ENCODE measurements around the gene LARGE1. TPM values are rescaled to one million over a fixed set of nuclear protein-coding genes. Genes with fewer than 3 reads are reported as not detected.

Gene LARGE1
- total RNA-seq, 1 experiment from 2014 or later, result 1.3 TPM

DNA sequence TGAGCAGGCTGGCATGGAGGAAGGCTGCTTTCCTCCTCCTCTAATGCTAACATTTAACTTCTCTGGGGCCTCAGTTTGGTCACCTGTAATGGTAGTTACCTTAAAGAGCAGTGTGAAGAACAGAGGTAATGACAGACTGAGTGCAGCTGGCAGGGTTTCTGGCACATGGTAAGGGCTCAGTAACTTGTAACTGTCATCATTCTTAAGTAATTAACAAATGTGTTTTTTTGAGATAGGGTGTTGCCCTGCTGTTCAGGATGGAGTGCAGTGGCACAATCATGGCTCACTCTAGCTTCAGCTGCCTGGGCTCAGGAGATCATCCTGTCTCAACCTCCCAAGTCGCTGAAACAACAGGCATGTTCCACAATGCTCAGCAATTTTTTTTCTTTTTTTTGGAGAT is 620.1 kb downstream of the LARGE1 start:
- H3F3A ChIP-seq (ENCODE audit: low read length, unreplicated experiment), result no peaks in the 10 kb centered on the region
- DNase-seq (no peak), ATAC-seq (no peak)
- TF ChIP-seq EZH2phosphoT487 (IDR thresholded peaks at IDR 0.05; ENCODE audit: borderline replicate concordance, low read length) (no peak), EZH2 (IDR thresholded peaks at IDR 0.05; ENCODE audit: low read length, unreplicated experiment) (no peak)
- TF ChIP-seq, protein P1, sequence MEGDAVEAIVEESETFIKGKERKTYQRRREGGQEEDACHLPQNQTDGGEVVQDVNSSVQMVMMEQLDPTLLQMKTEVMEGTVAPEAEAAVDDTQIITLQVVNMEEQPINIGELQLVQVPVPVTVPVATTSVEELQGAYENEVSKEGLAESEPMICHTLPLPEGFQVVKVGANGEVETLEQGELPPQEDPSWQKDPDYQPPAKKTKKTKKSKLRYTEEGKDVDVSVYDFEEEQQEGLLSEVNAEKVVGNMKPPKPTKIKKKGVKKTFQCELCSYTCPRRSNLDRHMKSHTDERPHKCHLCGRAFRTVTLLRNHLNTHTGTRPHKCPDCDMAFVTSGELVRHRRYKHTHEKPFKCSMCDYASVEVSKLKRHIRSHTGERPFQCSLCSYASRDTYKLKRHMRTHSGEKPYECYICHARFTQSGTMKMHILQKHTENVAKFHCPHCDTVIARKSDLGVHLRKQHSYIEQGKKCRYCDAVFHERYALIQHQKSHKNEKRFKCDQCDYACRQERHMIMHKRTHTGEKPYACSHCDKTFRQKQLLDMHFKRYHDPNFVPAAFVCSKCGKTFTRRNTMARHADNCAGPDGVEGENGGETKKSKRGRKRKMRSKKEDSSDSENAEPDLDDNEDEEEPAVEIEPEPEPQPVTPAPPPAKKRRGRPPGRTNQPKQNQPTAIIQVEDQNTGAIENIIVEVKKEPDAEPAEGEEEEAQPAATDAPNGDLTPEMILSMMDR (conservative IDR thresholded peaks at IDR 0.05; ENCODE audit: low read depth, low read length), result no peak
- no peaks in the 10 kb centered on the region for H3K4me1 ChIP-seq (ENCODE audit: insufficient read depth, low read length)
- H3K27ac ChIP-seq (ENCODE audit: low read length), result no peak overlapping the region
- H3K36me3 ChIP-seq (ENCODE audit: low read depth, low read length), result no peaks in the 10 kb centered on the region
- intact Hi-C loops (cut with micrococcal nuclease), result no loop called here
- no peaks in the 10 kb centered on the region for H3K27me3 ChIP-seq (ENCODE audit: low read length)
- H3K9me3 ChIP-seq (ENCODE audit: low read length), result no peaks in the 10 kb centered on the region
- no peaks in the 10 kb centered on the region for H3K9me2 ChIP-seq (replicated peaks; ENCODE audit: low read length)
- no peak overlapping the region for H3K4me3 ChIP-seq (ENCODE audit: low read length)
- H3K79me2 ChIP-seq (ENCODE audit: low read length), result no peaks in the 10 kb centered on the region
- no TSS peak for BruUV-seq (replicated peaks)
- POLR2A ChIA-PET (ENCODE audit: unreplicated experiment), result no interaction called here
- H3K4me2 ChIP-seq (ENCODE audit: low read length), result no peak overlapping the region
- no peak overlapping the region for H3K9ac ChIP-seq (ENCODE audit: low read length)
- no peak overlapping the region for H2AFZ ChIP-seq (ENCODE audit: low read length)
- CTCF ChIA-PET, result no interaction called here
- no peaks in the 10 kb centered on the region for H4K20me1 ChIP-seq (ENCODE audit: low read length)

GRCh38 chr22:33299245-33299956 is 620.9 kb downstream of the LARGE1 start:
- CTCF ChIA-PET, result no interaction called here
- ATAC-seq (no peak), DNase-seq (no peak)
- H3K9me3 ChIP-seq (ENCODE audit: low read length), result no peaks in the 10 kb centered on the region
- BruUV-seq (replicated peaks), result no TSS peak
- no peaks in the 10 kb centered on the region for H3K36me3 ChIP-seq (ENCODE audit: low read depth, low read length)
- POLR2A ChIA-PET (ENCODE audit: unreplicated experiment), result no interaction called here
- intact Hi-C loops (cut with micrococcal nuclease), result no loop called here
- no peaks in the 10 kb centered on the region for H3K9me2 ChIP-seq (replicated peaks; ENCODE audit: low read length)
- H3K4me2 ChIP-seq (ENCODE audit: low read length), result no peak overlapping the region
- no peaks in the 10 kb centered on the region for H3F3A ChIP-seq (ENCODE audit: low read length, unreplicated experiment)
- H3K9ac ChIP-seq (ENCODE audit: low read length), result no peak overlapping the region
- H3K4me1 ChIP-seq (ENCODE audit: insufficient read depth, low read length), result no peaks in the 10 kb centered on the region
- H3K4me3 ChIP-seq (ENCODE audit: low read length), result no peak overlapping the region
- no peaks in the 10 kb centered on the region for H4K20me1 ChIP-seq (ENCODE audit: low read length)
- no peak overlapping the region for H2AFZ ChIP-seq (ENCODE audit: low read length)
- no peaks in the 10 kb centered on the region for H3K27me3 ChIP-seq (ENCODE audit: low read length)
- no peak overlapping the region for H3K27ac ChIP-seq (ENCODE audit: low read length)
- TF ChIP-seq EZH2phosphoT487 (IDR thresholded peaks at IDR 0.05; ENCODE audit: borderline replicate concordance, low read length) (no peak), EZH2 (IDR thresholded peaks at IDR 0.05; ENCODE audit: low read length, unreplicated experiment) (no peak)
- TF ChIP-seq, protein P1 (conservative IDR thresholded peaks at IDR 0.05; ENCODE audit: low read depth, low read length), result no peak
- no peaks in the 10 kb centered on the region for H3K79me2 ChIP-seq (ENCODE audit: low read length)

GRCh38 chr22:33296941-33297340 is 623.3 kb downstream of the LARGE1 start:
- CTCF ChIA-PET, result no interaction called here

More at GRCh38 chr22:33296941-33297340, 623.3 kb downstream of the LARGE1 start:
- no peaks in the 10 kb centered on the region for H3K9me2 ChIP-seq (replicated peaks; ENCODE audit: low read length)
- DNase-seq (no peak), ATAC-seq (no peak)
- no peaks in the 10 kb centered on the region for H3K36me3 ChIP-seq (ENCODE audit: low read depth, low read length)
- POLR2A ChIA-PET (ENCODE audit: unreplicated experiment), result no interaction called here
- TF ChIP-seq EZH2phosphoT487 (IDR thresholded peaks at IDR 0.05; ENCODE audit: borderline replicate concordance, low read length) (no peak), EZH2 (IDR thresholded peaks at IDR 0.05; ENCODE audit: low read length, unreplicated experiment) (no peak)
- TF ChIP-seq, protein P1 (conservative IDR thresholded peaks at IDR 0.05; ENCODE audit: low read depth, low read length), result no peak
- H3K27me3 ChIP-seq (ENCODE audit: low read length), result no peaks in the 10 kb centered on the region
- no peak overlapping the region for H2AFZ ChIP-seq (ENCODE audit: low read length)
- intact Hi-C loops (cut with micrococcal nuclease), result no loop called here
- no TSS peak for BruUV-seq (replicated peaks)
- no peaks in the 10 kb centered on the region for H3K4me1 ChIP-seq (ENCODE audit: insufficient read depth, low read length)
- no peaks in the 10 kb centered on the region for H3F3A ChIP-seq (ENCODE audit: low read length, unreplicated experiment)
- no peaks in the 10 kb centered on the region for H3K79me2 ChIP-seq (ENCODE audit: low read length)
- no peaks in the 10 kb centered on the region for H3K9me3 ChIP-seq (ENCODE audit: low read length)
- H3K27ac ChIP-seq (ENCODE audit: low read length), result no peak overlapping the region
- no peaks in the 10 kb centered on the region for H4K20me1 ChIP-seq (ENCODE audit: low read length)
- H3K9ac ChIP-seq (ENCODE audit: low read length), result no peak overlapping the region
- no peak overlapping the region for H3K4me2 ChIP-seq (ENCODE audit: low read length)
- H3K4me3 ChIP-seq (ENCODE audit: low read length), result no peak overlapping the region
